ENCODE measurements around the gene AK8. TPM values are rescaled to one million over a fixed set of nuclear protein-coding genes. Genes with fewer than 3 reads are reported as not detected.

The AK8 gene
- total RNA-seq, 2 donors from 2014 or later = 0.19 TPM; not detected in 1

DNA sequence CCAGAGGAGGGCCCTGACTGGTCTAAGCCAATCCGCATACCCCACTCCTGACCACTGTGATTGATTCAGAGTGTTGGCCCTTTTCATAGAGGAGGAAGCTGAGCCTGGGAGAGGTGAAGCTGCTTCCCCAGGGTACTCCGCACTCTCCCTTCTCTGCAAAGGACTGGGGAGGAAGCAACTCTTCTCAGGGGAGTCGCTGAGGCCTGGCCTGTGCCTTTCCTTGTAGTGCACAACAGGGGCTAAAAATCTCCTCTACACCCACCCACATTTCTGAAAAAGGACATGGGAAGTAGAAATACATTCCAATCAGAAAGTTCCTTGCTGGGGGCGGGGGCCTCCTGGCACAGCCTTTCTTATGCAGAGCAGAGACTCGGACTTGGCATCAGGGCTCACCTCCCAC, 22.2 kb downstream of the AK8 start:
- Histone ChIP-seq H3K27ac (no peak overlapping the region), H3K4me1 (peaks cover 0 to 20% of the 10 kb centered on the region in 2 donors), H3K36me3 (no peaks in the 10 kb centered on the region), H3K4me3 (no peak overlapping the region), H3K27me3 (no peaks in the 10 kb centered on the region), H3K9me3 (no peaks in the 10 kb centered on the region)
- TF ChIP-seq, protein P1, sequence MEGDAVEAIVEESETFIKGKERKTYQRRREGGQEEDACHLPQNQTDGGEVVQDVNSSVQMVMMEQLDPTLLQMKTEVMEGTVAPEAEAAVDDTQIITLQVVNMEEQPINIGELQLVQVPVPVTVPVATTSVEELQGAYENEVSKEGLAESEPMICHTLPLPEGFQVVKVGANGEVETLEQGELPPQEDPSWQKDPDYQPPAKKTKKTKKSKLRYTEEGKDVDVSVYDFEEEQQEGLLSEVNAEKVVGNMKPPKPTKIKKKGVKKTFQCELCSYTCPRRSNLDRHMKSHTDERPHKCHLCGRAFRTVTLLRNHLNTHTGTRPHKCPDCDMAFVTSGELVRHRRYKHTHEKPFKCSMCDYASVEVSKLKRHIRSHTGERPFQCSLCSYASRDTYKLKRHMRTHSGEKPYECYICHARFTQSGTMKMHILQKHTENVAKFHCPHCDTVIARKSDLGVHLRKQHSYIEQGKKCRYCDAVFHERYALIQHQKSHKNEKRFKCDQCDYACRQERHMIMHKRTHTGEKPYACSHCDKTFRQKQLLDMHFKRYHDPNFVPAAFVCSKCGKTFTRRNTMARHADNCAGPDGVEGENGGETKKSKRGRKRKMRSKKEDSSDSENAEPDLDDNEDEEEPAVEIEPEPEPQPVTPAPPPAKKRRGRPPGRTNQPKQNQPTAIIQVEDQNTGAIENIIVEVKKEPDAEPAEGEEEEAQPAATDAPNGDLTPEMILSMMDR (IDR thresholded peaks at IDR 0.05) = no peak
- no peak for DNase-seq (ENCODE audit: low spot score)

DNA sequence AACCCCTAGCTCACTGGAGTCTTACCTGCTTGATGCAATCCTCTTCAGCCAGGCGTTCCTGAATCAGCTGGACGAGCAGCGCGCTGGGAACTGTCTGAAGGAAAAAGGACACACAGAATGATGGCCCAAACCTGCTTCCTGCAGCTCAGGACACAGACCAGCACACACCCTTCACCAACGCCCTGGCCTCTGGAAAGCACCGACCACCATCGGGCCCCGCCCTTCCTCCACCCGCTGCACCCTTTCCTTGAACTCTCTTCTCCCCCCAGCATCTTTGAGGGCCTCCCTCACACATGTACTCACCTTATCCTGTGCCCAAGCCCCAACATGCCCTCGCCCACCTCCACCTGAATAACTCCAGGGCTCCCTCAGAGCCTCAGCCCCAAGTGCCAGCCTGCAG, 23.3 kb downstream of the AK8 start:
- TF ChIP-seq, protein P1 (IDR thresholded peaks at IDR 0.05) = no peak
- no peak for DNase-seq (ENCODE audit: low spot score)
- no peaks in the 10 kb centered on the region for H3K9me3 ChIP-seq
- H3K36me3 ChIP-seq = no peaks in the 10 kb centered on the region
- peaks cover 0 to 20% of the 10 kb centered on the region in 2 donors for H3K4me1 ChIP-seq
- no peaks in the 10 kb centered on the region for H3K27me3 ChIP-seq
- H3K27ac ChIP-seq = no peak overlapping the region
- no peak overlapping the region for H3K4me3 ChIP-seq

DNA sequence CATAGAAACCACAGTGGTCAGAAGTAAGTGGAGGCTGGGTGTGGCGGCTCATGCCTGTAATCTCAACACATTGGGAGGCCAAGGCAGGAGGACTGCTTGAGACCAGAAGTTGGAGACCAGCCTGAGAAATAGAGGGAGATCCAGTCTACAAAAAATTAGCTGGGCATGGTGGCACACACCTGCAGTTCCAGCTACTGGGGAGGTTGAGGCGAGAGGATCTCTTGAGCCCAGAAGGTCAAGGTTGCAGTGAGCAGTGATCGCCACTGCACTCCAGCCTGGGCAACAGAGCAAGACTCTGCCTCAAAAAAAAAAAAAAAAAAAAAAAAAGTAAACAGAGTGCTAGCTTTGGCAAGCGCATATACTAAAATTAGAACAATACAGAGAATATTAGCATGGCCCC, 24.6 kb downstream of the AK8 start:
- no peak overlapping the region for H3K4me3 ChIP-seq
- no peak for DNase-seq (ENCODE audit: low spot score)
- no peaks in the 10 kb centered on the region for H3K36me3 ChIP-seq
- TF ChIP-seq, protein P1 (IDR thresholded peaks at IDR 0.05) = no peak
- H3K9me3 ChIP-seq = no peaks in the 10 kb centered on the region
- no peak overlapping the region for H3K27ac ChIP-seq
- no peaks in the 10 kb centered on the region for H3K27me3 ChIP-seq
- peaks cover 0 to 19% of the 10 kb centered on the region in 2 donors for H3K4me1 ChIP-seq

DNA sequence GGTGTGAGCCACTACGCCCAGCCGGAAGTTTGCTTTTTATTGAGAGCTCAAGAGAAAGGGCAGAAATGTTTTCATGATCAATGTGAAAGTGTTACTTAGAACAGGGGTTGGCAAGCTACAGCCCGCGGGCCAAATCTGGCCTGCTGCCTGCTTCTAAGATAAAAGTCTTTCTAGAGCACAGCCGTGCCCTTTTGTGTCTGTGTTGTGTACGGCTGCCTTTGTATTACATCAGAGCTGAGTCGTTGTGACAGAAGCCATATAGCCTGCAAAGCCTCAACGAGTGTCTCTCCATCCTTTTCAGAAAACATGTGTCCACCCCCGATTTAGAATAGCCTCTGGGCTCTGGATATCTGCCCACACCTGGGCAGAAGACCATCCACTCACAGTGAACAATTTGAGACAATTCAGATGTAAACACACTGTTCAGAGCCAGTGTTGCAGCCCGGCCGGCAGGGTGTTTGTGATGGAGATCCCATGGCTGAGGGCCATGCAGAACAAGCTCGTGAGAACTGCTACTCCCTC, 28.8 kb downstream of the AK8 start:
- no peak overlapping the region for H3K27ac ChIP-seq

DNA sequence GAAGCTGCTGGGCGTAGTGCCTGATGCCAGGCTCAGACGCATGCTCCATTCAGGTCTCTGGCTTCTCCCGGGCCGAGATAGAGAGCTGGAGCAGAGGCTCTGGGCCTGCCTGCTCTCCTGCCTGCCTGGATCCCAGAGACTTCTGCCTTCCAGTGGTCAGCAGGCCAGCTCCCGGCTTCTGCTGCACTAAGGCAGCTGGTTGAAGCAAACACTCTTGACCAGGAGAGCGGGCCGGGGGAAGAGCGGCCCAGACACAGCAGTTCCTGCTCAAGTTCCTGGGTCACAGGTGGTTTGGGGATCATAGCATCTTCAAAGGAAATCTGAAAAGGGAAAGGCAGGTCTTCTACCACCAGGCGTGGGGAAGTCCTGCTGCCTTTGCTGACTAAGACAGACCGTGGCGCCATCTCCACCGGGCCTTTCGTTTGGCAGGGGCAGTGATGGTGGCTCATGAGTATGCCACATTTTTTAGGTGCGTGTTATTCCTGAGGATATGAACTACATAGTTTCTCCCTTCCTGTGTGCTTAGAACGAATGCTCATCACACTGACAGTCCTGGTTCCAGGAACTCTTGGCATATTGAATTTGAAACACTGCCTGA, 31.1 kb downstream of the AK8 start:
- Histone ChIP-seq H3K36me3 (no peaks in the 10 kb centered on the region), H3K9me3 (no peaks in the 10 kb centered on the region), H3K4me1 (no peaks in the 10 kb centered on the region), H3K4me3 (no peak overlapping the region), H3K27me3 (no peaks in the 10 kb centered on the region), H3K27ac (no peak overlapping the region)
- TF ChIP-seq, protein P1 (IDR thresholded peaks at IDR 0.05) = no peak
- no peak for DNase-seq (ENCODE audit: low spot score)

More for the DNA sequence above, 28.8 kb downstream of the AK8 start:
- Histone ChIP-seq H3K27me3 (no peaks in the 10 kb centered on the region), H3K4me1 (no peaks in the 10 kb centered on the region), H3K4me3 (no peak overlapping the region), H3K9me3 (no peaks in the 10 kb centered on the region), H3K36me3 (no peaks in the 10 kb centered on the region)
- no peak for DNase-seq (ENCODE audit: low spot score)
- TF ChIP-seq, protein P1 (IDR thresholded peaks at IDR 0.05) = no peak
